ENCODE results near the gene GAGE10.
"Not testable (repeated sequence)": the region's sequence is repeated elsewhere in the genome, so short reads cannot be mapped to it uniquely, and the experiment has no call there.

Gene GAGE10

GRCh38 chrX:49330421-49330820 lies 27.0 kb downstream of the GAGE10 start:
- not testable (repeated sequence) for DNase-seq

GRCh38 chrX:49331282-49331681 lies 27.8 kb downstream of the GAGE10 start, which contains the start of gene GAGE13:
Gene GAGE13, plus strand, starts transcription at chrX:49331582. Its CDS starts 1,156 bp downstream, at chrX:49332738.
- DNase-seq, result not testable (repeated sequence)

- not testable (repeated sequence) for DNase-seq
These were observed 28.4 kb downstream of the GAGE10 start for GRCh38 chrX:49331841-49332240.

- DNase-seq, result not testable (repeated sequence)
These were observed 38.0 kb downstream of the GAGE10 start for GRCh38 chrX:49341449-49341848.

- not testable (repeated sequence) for DNase-seq
These were observed 41.2 kb downstream of the GAGE10 start for GRCh38 chrX:49344496-49345175.

GRCh38 chrX:49345402-49345801 lies 42.0 kb downstream of the GAGE10 start:
- DNase-seq, result not testable (repeated sequence)

- not testable (repeated sequence) for DNase-seq
These were observed 42.7 kb downstream of the GAGE10 start for GRCh38 chrX:49346150-49346549.
